ENCODE measurements around the gene CREB3L4.

GRCh38 chr1:153933430-153933829 lies 34.3 kb upstream of the CREB3L4 start:
- TF ChIP-seq REST (IDR thresholded peaks at IDR 0.05; ENCODE audit: low read depth), result no peak
- TF ChIP-seq EP300 (IDR thresholded peaks at IDR 0.05; ENCODE audit: borderline replicate concordance), result no peak
- no peak for TF ChIP-seq CREB1 (IDR thresholded peaks at IDR 0.05; ENCODE audit: low read depth)
- TF ChIP-seq RAD21 (IDR thresholded peaks at IDR 0.05; ENCODE audit: low read depth), result no peak
- no peak for TF ChIP-seq FOXM1 (IDR thresholded peaks at IDR 0.05; ENCODE audit: borderline replicate concordance, low read depth)
- no peak for TF ChIP-seq MAX (IDR thresholded peaks at IDR 0.05)
- TF ChIP-seq TEAD4 (IDR thresholded peaks at IDR 0.05), result no peak
- TF ChIP-seq YY1 (IDR thresholded peaks at IDR 0.05; ENCODE audit: low read depth), result no peak
- TF ChIP-seq, protein P1, sequence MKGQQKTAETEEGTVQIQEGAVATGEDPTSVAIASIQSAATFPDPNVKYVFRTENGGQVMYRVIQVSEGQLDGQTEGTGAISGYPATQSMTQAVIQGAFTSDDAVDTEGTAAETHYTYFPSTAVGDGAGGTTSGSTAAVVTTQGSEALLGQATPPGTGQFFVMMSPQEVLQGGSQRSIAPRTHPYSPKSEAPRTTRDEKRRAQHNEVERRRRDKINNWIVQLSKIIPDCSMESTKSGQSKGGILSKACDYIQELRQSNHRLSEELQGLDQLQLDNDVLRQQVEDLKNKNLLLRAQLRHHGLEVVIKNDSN (IDR thresholded peaks at IDR 0.05), result no peak

Data from Ishikawa (cell line).